Lower leg skin (tissue), 4 donors: Measurements from ENCODE around the gene OR11A1. TPM values are rescaled to one million over a fixed set of nuclear protein-coding genes. Genes with fewer than 3 reads are reported as not detected.

Source experiments
- DNase-seq, 2 donors: peaks; one replicate each; pipeline ENCODE4 v3.0.0-alpha.2; 2019; ENCODE audit warnings: low spot score in 2 of 2
- H3K4me3 ChIP-seq: fragments of 200-600 bp; sonication (generic); 2 replicates; pipeline ENCODE4 v1.5.1; 2017; ENCODE audit warnings: mild to moderate bottlenecking, low read depth; ENCODE audit not compliant: poor library complexity, severe bottlenecking
- CTCF ChIP-seq, 3 donors: fragments of 450-650 bp; IDR thresholded peaks; one replicate each; pipeline ENCODE4 v1.5.1; 2016; ENCODE audit warnings: antibody characterized with exemption in 3 of 3, mild to moderate bottlenecking in 3 of 3, moderate library complexity in 2 of 3
- POLR2A ChIP-seq, 2 donors: fragments of 450-650 bp; IDR thresholded peaks; one replicate each; pipeline ENCODE4 v1.6.1; 2016 to 2017; ENCODE audit warnings: antibody characterized with exemption in 2 of 2, mild to moderate bottlenecking in 1 of 2, moderate library complexity in 1 of 2
- WGBS, 2 donors: methylation state at CpG; one replicate each; pipeline ENCODE4 v1.1.5; 2018; 5-methylcytosine and 5-hydroxymethylcytosine counted together
- intact Hi-C: fragments of 100-400 bp; cut with DNase I; formaldehyde crosslinking; loops from one replicate; pipeline ENCODE4 v1.15.0; 2023; ENCODE audit warnings: low total_unique reads
- total RNA-seq, 4 donors: library from RNA; depleted of rRNA; stranded (reverse); fragments of >200 nt; gene quantifications; one replicate each; pipeline ENCODE4 v1.1.0, GENCODE V29; 2016

OR11A1 gene
- total RNA-seq, 4 donors from 2014 or later, result not detected

GRCh38 chr6:29424168-29424567 lies 32.7 kb downstream of the OR11A1 start:
- 87 to 93% methylated on average over 2 of the region's 2 CpGs for WGBS, 2 donors
- intact Hi-C loops, result no loop called here
- no peak overlapping the region for H3K4me3 ChIP-seq
- no peak for DNase-seq
- TF ChIP-seq POLR2A (IDR thresholded peaks at IDR 0.05) (no peak), CTCF (IDR thresholded peaks at IDR 0.05) (no peak)

GRCh38 chr6:29419516-29419915 lies 37.4 kb downstream of the OR11A1 start:
- H3K4me3 ChIP-seq, result no peak overlapping the region
- intact Hi-C loops, result no loop called here
- no peak for TF ChIP-seq POLR2A (IDR thresholded peaks at IDR 0.05)
- no peak for TF ChIP-seq CTCF (IDR thresholded peaks at IDR 0.05)
- 65 to 70% methylated on average over 3 of the region's 3 CpGs for WGBS, 2 donors
- no peak for DNase-seq

GRCh38 chr6:29414588-29414987 lies 42.3 kb downstream of the OR11A1 start, which contains the start of gene OR12D1:
OR12D1 (plus strand) TSS chr6:29414928.
- TF ChIP-seq CTCF (IDR thresholded peaks at IDR 0.05) (no peak), POLR2A (IDR thresholded peaks at IDR 0.05) (no peak)
- no peak within 1 kb of the TSS for H3K4me3 ChIP-seq
- intact Hi-C loops, result no loop called here
- DNase-seq, result no peak

GRCh38 chr6:29403801-29404200 lies 53.1 kb downstream of the OR11A1 start:
- no peak for DNase-seq
- no peak overlapping the region for H3K4me3 ChIP-seq
- intact Hi-C loops, result no loop called here
- TF ChIP-seq CTCF (IDR thresholded peaks at IDR 0.05), result no peak
- TF ChIP-seq POLR2A (IDR thresholded peaks at IDR 0.05), result no peak
- WGBS, 2 donors, result 39 to 96% methylated on average over 1 of the region's 1 CpG

GRCh38 chr6:29399525-29399924 lies 57.3 kb downstream of the OR11A1 start:
- 76 to 79% methylated on average over 2 of the region's 2 CpGs for WGBS, 2 donors
- TF ChIP-seq POLR2A (IDR thresholded peaks at IDR 0.05) (no peak), CTCF (IDR thresholded peaks at IDR 0.05) (no peak)
- no peak for DNase-seq
- intact Hi-C loops, result no loop called here
- H3K4me3 ChIP-seq, result no peak overlapping the region

GRCh38 chr6:29395331-29395730 lies 61.5 kb downstream of the OR11A1 start, which contains the start of gene OR12D2:
OR12D2 (plus strand) TSS chr6:29395631; CDS start chr6:29396700, 1,069 bp downstream.
- no peak for TF ChIP-seq POLR2A (IDR thresholded peaks at IDR 0.05)
- TF ChIP-seq CTCF (IDR thresholded peaks at IDR 0.05), result no peak
- intact Hi-C loops, result no loop called here
- H3K4me3 ChIP-seq, result no peak within 1 kb of the TSS
- DNase-seq, result no peak
